ENCODE measurements around the gene LGALS12.
"Not testable (repeated sequence)": the region's sequence is repeated elsewhere in the genome, so short reads cannot be mapped to it uniquely, and the experiment has no call there.

Gene LGALS12

GRCh38 chr11:63506876-63507275, 992 bp downstream of the LGALS12 start:
- no peak for DNase-seq

- DNase-seq = no peak
Measured at GRCh38 chr11:63507511-63507910, 1.6 kb downstream of the LGALS12 start.

DNA sequence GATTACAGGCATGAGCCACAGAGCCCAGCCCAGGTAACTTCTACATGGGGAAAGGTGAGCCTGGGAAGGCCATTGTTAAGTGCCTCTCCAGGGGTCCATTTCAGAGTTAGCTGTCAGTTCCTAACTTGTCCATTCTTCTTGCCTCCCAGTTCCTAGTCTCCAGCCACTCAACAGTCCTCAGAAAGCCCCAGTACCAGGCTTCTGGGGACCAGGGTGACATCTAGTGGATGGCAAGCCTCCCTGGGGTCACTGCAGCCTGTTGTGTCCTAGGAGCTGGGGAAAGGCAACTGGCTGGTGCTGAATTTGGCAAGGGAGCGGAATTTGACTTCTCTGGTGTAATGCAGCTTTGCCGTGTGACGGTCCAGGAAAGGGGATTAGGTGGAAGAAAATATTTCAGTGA, 2.1 kb downstream of the LGALS12 start:
- DNase-seq = peak; percentile 92

- DNase-seq = no peak
Measured at GRCh38 chr11:63508745-63509144, 2.9 kb downstream of the LGALS12 start.

DNA sequence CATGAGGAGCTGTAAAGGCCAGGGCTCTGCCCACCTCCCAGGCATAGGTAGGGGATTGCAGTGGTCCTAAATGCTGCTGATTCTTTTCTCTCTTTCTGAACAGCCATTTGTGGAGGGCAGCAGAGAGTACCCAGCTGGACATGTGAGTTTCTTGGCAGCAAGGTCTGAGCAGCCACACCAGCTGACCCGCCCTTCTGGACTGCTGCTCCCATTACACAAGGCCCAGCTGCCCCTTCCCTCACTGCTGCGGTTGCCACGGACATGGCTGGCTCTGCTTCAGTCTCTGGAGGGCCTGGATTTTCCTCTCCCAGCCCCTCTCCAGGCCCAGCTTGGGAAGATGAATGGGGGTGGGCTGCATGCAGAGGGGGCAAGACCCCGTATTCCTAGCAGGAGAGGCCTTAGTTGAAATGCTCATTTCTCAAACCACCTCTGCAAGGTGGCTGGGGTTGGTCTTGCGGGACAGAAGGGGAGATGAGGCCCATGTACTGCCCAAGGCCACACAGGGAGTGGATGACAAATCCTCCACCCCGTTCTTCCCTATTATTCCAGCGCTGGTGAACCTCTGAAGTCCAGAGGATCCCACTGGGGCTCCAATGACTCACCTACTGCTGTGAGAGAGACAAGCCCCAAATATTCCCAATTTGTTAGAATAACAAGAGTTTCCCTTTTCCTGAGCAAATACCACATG, 4.6 kb downstream of the LGALS12 start:
- no peak for DNase-seq

DNA sequence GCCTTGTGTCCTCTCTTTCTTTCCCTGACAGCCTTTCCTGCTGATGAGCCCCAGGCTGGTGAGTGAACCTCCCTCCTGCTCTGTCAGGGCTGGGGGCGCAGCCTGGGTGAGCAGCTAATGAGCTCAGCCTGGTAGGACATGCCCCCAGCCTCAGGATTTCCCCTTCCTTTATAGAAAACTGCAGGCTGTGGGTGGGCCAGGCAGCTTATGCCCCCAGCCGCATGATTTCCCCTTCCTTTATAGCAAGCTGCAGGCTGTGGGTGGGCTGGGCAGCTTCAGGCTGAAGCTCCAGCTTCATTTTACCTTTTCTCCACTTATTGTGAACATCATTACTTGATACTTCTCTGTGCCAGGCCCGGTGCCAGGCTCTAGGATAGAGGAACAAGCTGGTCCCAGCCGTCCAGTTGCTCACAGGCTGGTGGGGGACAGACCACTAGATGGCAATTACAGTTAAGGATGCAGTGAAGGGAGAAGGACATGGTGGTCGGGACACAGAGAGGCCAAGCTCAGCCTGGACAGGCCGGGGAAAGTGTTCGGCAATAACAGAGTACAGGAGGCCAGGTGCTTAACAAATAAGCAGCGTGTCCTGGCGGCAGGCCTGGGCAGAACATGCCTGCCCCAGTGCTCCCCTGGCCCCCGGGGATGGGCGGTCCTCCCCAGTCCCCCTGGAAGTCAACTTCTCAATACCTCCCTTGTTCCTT, 5.3 kb downstream of the LGALS12 start:
- no peak for DNase-seq

- DNase-seq = no peak
Measured at GRCh38 chr11:63512816-63513215, 6.9 kb downstream of the LGALS12 start.

DNA sequence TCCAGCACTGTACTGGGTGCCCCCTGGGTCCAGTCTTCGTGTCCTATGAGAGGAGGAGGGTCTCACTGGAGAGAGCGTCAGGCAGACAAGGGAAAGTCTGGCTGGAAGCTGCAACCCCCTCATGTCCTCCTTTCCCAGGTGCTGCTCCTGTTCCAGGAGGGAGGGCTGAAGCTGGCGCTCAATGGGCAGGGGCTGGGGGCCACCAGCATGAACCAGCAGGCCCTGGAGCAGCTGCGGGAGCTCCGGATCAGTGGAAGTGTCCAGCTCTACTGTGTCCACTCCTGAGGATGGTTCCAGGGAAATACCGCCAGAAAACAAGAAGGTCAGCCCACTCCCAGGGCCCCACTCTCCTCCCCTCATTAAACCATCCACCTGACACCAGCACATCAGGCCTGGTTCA, 10.2 kb downstream of the LGALS12 start:
- no peak for DNase-seq

- peak; percentile 92 for DNase-seq
Measured at GRCh38 chr11:63517156-63517555, 11.3 kb downstream of the LGALS12 start.

DNA sequence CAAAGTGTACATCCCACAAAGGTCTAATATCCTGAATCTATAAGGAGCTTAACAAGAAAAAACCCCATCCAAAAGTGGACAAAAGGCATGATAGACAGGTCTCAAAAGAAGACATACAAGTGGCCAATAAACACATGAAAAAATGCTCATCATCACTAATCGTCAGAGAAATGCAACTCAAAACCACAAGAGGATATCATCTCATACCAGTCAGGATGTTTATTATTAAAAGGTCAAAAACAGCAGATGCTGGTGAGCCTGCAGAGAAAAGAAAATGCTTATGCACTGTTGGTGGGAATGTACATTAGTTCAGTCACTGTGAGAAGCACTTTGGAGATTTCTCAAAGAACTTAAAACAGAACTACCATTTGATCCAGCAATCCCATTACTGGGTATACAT, 12.7 kb downstream of the LGALS12 start:
- DNase-seq = peak; percentile 81

DNA sequence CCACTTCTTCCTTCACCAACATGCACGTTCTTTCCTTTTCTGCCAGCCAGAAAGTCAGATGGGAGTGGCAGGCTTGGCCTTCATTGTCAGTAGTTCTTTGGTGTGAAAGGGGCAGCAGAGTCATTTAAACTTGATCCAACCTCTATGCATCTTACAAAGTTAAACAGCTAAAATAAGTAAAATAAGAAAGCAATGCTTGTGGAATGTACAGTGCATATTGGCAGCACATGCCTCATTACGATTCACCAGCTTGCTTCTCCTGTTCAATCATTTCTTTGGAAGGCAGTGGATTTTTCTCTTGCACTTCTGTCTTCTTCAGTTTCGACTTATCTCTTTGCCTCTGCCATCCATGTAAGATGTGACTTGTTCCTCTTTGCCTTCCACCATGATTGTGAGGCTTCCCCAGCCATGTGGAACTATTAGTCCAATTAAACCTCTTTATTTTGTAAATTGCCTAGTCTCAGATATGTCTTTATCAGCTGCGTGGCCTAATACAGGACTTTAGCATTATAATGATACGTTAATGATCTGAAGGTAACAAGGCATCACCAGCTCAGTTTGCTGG, 14.8 kb downstream of the LGALS12 start:
- DNase-seq = no peak

DNA sequence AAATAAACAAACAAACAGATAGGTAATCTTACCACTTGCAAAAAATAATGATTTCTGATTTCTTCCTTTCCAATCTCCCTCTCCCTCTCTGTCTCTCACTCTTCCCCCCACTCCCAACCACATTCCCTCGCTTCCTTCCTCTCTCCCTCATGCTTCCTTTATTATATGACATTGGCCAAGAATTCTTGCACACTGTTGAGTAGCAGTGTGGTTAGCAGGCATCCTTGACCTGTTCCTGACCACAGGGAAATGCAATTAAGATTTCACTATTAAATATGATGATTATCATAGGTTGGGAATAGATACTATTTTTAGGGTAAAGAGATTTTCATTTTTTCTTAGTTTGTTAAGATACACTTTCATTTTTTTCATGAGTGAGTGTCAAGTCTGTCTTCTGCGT, 16.0 kb downstream of the LGALS12 start:
- no peak for DNase-seq

DNA sequence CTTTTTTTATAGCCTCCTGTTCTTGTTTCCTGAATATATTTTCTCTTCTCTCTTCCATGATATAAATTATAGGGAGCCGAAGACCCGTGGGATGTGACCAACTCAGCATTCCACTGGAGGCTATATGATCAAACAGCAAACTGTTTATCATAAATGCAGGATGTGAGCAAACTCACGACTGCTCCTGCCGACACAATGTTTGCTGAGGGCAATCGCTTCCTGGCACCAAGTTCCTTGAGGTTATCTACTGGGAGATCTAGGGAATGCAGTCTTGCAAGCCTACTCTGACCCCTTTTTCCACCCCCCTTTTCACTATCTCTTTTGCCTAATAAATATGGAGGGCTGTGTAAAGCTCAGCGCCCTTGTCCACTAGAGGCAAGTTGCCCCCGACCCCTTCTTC, 17.3 kb downstream of the LGALS12 start:
- no peak for DNase-seq

- no peak for DNase-seq
Measured at GRCh38 chr11:63527667-63528066, 21.8 kb downstream of the LGALS12 start.

- not testable (repeated sequence) for DNase-seq
Measured at GRCh38 chr11:63528156-63528555, 22.3 kb downstream of the LGALS12 start.

GRCh38 chr11:63528729-63529278, 22.9 kb downstream of the LGALS12 start:
- not testable (repeated sequence) for DNase-seq

DNA sequence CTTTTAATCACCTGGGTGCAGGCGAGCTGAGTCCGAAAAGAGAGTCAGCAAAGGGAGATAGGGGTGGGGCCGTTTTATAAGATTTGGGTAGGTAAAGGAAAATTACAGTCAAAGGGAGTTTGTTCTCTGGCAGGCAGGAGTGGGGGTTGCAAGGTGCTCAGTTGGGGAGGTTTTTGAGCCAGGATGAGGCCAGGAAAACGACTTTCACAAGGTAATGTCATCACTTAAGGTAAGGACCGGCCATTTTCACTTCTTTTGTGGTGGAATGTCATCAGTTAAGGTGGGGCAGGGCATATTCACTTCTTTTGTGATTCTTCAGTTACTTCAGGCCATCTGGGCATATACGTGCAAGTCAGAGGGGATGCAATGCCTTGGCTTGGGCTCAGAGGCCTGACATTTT, 23.5 kb downstream of the LGALS12 start:
- not testable (repeated sequence) for DNase-seq

- DNase-seq = no peak
Measured at GRCh38 chr11:63530021-63530420, 24.1 kb downstream of the LGALS12 start.

- peak; percentile 68 for DNase-seq
Measured at GRCh38 chr11:63531074-63531792, 25.3 kb downstream of the LGALS12 start.

- no peak for DNase-seq
Measured at GRCh38 chr11:63532117-63532516, 26.2 kb downstream of the LGALS12 start.

GRCh38 chr11:63532799-63533475, 27.1 kb downstream of the LGALS12 start:
- no peak for DNase-seq

GRCh38 chr11:63534076-63534475, 28.2 kb downstream of the LGALS12 start:
- DNase-seq = no peak

All from hematopoietic multipotent progenitor cell treated with erythropoietin and hydrocortisone succinate and interleukin-3 and kit ligand, for 4 days (in vitro differentiated cells).